Ramos (cell line): ENCODE data around the gene GSC.
"Not testable (repeated sequence)": the region's sequence is repeated elsewhere in the genome, so short reads cannot be mapped to it uniquely, and the experiment has no call there.

Experiments
- in situ Hi-C: fragments of 300-500 bp; cut with MboI; formaldehyde crosslinking; loops from one replicate; pipeline ENCODE4 v1.14.3; 2022; ENCODE audit warnings: low sequenced_read_pairs; ENCODE audit not compliant: unreplicated experiment

The GSC gene

GRCh38 chr14:94747739-94748138 is 22.2 kb downstream of the GSC start:
- in situ Hi-C loops = no loop called here

DNA sequence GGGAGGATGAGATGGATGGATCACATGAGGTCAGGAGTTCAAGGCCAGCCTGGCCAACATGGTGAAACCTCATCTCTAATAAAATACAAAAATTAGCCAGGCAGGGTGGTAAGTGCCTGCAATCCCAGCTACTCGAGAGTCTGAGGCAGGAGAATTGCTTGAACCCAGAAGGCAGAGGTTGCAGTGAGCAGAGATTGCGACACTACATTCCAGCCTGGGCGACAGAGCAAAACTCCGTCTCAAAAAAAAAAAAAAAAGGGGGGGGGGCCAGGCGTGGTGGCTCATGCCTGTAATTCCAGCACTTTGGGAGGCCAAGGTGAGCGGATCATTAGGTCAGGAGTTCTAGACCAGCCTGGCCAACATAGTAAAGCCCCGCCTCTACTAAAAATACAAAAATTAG is 22.8 kb downstream of the GSC start:
- in situ Hi-C loops = not testable (repeated sequence)

- in situ Hi-C loops = no loop called here
Measured at GRCh38 chr14:94746131-94746530, 23.8 kb downstream of the GSC start.

DNA sequence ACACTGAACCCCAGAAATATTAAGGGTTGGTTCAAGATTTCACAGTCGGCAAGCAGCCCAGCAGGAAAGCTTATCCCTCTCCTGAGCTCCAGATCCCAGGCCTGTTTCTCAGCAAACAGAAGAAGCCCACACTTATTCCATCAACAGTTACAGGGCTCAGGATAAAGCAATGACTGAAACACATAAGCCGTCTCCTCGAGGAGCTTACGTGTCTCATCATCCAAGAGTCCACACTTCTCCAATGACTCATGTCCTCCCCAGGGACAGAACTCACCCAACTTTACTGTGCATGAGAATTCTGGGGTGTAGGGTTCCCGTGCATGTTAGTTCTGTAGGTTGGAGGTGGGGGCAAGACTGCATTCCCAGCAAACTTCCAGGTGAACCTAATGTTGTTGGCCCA is 31.2 kb downstream of the GSC start:
- in situ Hi-C loops = no loop called here

GRCh38 chr14:94738097-94738496 is 31.8 kb downstream of the GSC start:
- in situ Hi-C loops = no loop called here

DNA sequence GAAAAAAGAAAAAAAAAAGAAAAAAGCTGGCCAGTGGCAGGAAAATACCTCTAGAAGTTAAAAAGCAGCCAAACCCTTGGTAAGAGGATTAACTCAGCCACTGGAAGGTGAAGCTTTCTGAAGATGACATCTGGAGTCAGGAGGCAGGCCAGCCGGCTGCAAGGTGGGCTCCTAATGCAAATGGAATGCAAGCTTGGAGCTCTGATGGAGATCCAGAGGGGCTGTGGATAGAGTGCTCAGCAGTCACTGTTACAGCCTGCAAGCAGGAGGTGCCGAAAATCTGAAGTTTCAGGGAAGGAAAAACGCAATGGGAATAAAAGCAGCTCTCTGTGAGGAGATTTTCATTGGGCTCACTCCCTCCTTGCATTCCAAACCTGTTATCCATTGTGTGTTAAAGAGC is 41.0 kb downstream of the GSC start:
- in situ Hi-C loops = no loop called here

DNA sequence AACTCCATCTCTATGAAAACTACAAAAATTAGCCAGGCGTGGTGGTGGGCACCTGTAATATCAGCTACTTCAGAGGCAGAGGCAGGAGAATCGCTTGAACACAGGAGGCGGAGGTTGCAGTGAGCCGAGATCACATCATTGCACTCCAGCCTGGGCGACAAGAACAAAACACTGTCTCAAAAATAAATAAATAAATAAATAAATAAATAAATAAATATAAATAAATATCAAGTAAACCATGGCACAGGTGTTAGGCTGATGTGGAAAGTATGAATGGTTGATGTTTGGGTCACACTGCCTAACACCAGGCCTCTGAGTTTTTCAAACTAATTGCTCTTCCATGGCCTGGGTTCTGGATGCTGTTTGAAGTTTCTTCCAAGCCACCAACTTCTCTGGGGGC is 41.5 kb downstream of the GSC start:
- in situ Hi-C loops = not testable (repeated sequence)

- in situ Hi-C loops = not testable (repeated sequence)
Measured at GRCh38 chr14:94726649-94727048, 43.3 kb downstream of the GSC start.

- in situ Hi-C loops = no loop called here
Measured at GRCh38 chr14:94724993-94725392, 44.9 kb downstream of the GSC start.

DNA sequence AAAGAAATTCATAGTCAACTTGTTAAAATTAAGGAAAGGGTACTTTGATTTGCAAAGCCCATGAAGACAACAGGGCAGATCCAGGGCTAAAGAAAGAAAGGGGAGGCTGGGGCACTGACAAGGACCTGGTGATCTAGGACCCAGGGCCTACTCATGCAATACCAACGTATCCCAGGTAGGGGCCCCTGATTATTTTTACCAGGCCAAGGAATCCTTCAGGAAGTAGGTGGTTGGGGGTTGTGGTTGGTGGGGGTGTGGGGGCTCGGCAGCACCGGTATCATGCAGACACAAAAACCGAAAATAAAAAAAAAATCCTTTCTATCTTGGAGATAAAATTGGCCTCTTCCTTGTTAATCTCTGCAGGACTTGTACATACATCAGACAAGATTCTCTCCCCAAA is 47.5 kb downstream of the GSC start:
- in situ Hi-C loops = no loop called here
